ENCODE results near the gene SDF4. TPM values are rescaled to one million over a fixed set of nuclear protein-coding genes. Genes with fewer than 3 reads are reported as not detected.

Gene SDF4
- total RNA-seq, 2 donors from 2014 or later, result 177 to 185 TPM

GRCh38 chr1:1225913-1226312, 5.9 kb downstream of the SDF4 start:
- no peaks in the 10 kb centered on the region for H3K9me3 ChIP-seq
- intact Hi-C loops (cut with DNase I), result no loop called here
- H3K27me3 ChIP-seq (replicated peaks; ENCODE audit: insufficient read depth), result no peaks in the 10 kb centered on the region
- peaks cover 15% of the 10 kb centered on the region for H3K4me1 ChIP-seq (replicated peaks)
- no peak for DNase-seq (ENCODE audit: low spot score)
- H3K4me3 ChIP-seq, result no peak overlapping the region
- TF ChIP-seq POLR2A (IDR thresholded peaks at IDR 0.05), result no peak
- no peak for TF ChIP-seq POLR2AphosphoS5 (IDR thresholded peaks at IDR 0.05)
- no peak for TF ChIP-seq CTCF (IDR thresholded peaks at IDR 0.05)
- peaks cover 12 to 27% of the 10 kb centered on the region in 2 donors for H3K36me3 ChIP-seq
- 85% methylated on average over 18 of the region's 18 CpGs for WGBS
- no peak overlapping the region for H3K27ac ChIP-seq

GRCh38 chr1:1225238-1225845, 6.5 kb downstream of the SDF4 start:
- no peak for DNase-seq (ENCODE audit: low spot score)
- WGBS, result 78% methylated on average over 25 of the region's 34 CpGs
- H3K4me1 ChIP-seq (replicated peaks), result peaks cover 10% of the 10 kb centered on the region
- intact Hi-C loops (cut with DNase I), result no loop called here
- peak; percentile 5 for TF ChIP-seq POLR2AphosphoS5 (IDR thresholded peaks at IDR 0.05)
- no peak for TF ChIP-seq POLR2A (IDR thresholded peaks at IDR 0.05)
- H3K4me3 ChIP-seq, result no peak overlapping the region
- H3K27ac ChIP-seq, result no peak overlapping the region
- H3K36me3 ChIP-seq, result peaks cover 12 to 27% of the 10 kb centered on the region in 2 donors
- no peaks in the 10 kb centered on the region for H3K27me3 ChIP-seq (replicated peaks; ENCODE audit: insufficient read depth)
- no peaks in the 10 kb centered on the region for H3K9me3 ChIP-seq

- Histone ChIP-seq H3K4me1 (replicated peaks) (no peaks in the 10 kb centered on the region), H3K4me3 (no peak overlapping the region), H3K27ac (no peak overlapping the region), H3K27me3 (replicated peaks; ENCODE audit: insufficient read depth) (no peaks in the 10 kb centered on the region), H3K9me3 (no peaks in the 10 kb centered on the region), H3K36me3 (peaks cover 12 to 27% of the 10 kb centered on the region in 2 donors)
- no peak for DNase-seq (ENCODE audit: low spot score)
- TF ChIP-seq CTCF (IDR thresholded peaks at IDR 0.05), result no peak
- no peak for TF ChIP-seq POLR2A (IDR thresholded peaks at IDR 0.05)
- no peak for TF ChIP-seq POLR2AphosphoS5 (IDR thresholded peaks at IDR 0.05)
- 93% methylated on average over 21 of the region's 21 CpGs for whole genome bisulfite sequencing
- intact Hi-C loops (cut with DNase I), result no loop called here
These were observed 7.9 kb downstream of the SDF4 start for GRCh38 chr1:1223891-1224290.

GRCh38 chr1:1223321-1223720, 8.5 kb downstream of the SDF4 start:
- 94% methylated on average over 14 of the region's 15 CpGs for WGBS
- H3K36me3 ChIP-seq, result peaks cover 8 to 27% of the 10 kb centered on the region in 2 donors
- H3K4me3 ChIP-seq, result no peak overlapping the region
- intact Hi-C loops (cut with DNase I), result no loop called here
- DNase-seq (ENCODE audit: low spot score), result no peak
- no peaks in the 10 kb centered on the region for H3K4me1 ChIP-seq (replicated peaks)
- no peak for TF ChIP-seq CTCF (IDR thresholded peaks at IDR 0.05)
- TF ChIP-seq POLR2A (IDR thresholded peaks at IDR 0.05), result no peak
- TF ChIP-seq POLR2AphosphoS5 (IDR thresholded peaks at IDR 0.05), result no peak
- no peak overlapping the region for H3K27ac ChIP-seq
- no peaks in the 10 kb centered on the region for H3K27me3 ChIP-seq (replicated peaks; ENCODE audit: insufficient read depth)
- H3K9me3 ChIP-seq, result no peaks in the 10 kb centered on the region

GRCh38 chr1:1222575-1223225, 9.1 kb downstream of the SDF4 start:
- no peaks in the 10 kb centered on the region for H3K9me3 ChIP-seq
- DNase-seq (ENCODE audit: low spot score), result no peak
- no peaks in the 10 kb centered on the region for H3K27me3 ChIP-seq (replicated peaks; ENCODE audit: insufficient read depth)
- 97% methylated on average over 44 of the region's 44 CpGs for WGBS
- intact Hi-C loops (cut with DNase I), result no loop called here
- H3K4me1 ChIP-seq (replicated peaks), result no peaks in the 10 kb centered on the region
- H3K27ac ChIP-seq, result no peak overlapping the region
- peaks cover 7 to 24% of the 10 kb centered on the region in 2 donors for H3K36me3 ChIP-seq
- no peak overlapping the region for H3K4me3 ChIP-seq
- TF ChIP-seq POLR2A (IDR thresholded peaks at IDR 0.05) (no peak), CTCF (IDR thresholded peaks at IDR 0.05) (no peak)
